PC-3 (cell line): ENCODE data around the gene PTPRD.

Source experiments
- EZH2 ChIP-seq: fragments of 300-600 bp; sonication (generic); IDR thresholded peaks from one replicate; pipeline ENCODE4 v1.6.1; 2017; ENCODE audit warnings: antibody characterized with exemption, mild to moderate bottlenecking, low read length; ENCODE audit not compliant: unreplicated experiment
- TF ChIP-seq, protein P1 (sequence below): fragments of 300-600 bp; sonication (generic); conservative IDR thresholded peaks from 2 replicates; pipeline ENCODE4 v1.5.1; 2017; ENCODE audit warnings: antibody characterized with exemption, low read depth, mild to moderate bottlenecking, low read length

DNA sequence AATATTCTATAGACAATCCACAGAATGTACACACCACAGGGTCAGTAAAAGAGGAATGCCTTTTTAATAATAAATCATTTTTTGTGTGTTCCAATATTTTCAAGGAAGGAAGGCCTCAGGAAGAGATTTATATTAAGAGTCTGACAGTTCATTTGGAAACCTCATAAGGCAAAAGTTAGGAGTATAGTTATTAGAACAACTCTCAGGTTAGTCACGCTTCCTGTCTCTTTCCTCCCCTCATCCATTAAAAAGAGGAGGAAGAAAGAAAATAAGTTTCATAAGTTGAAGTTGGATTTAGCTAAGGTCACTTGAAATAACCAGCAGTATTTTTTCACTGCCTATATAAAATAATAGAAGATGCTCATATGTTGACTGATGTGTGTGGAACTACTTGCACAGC is 863.2 kb downstream of the PTPRD start:
- TF ChIP-seq, protein P1, sequence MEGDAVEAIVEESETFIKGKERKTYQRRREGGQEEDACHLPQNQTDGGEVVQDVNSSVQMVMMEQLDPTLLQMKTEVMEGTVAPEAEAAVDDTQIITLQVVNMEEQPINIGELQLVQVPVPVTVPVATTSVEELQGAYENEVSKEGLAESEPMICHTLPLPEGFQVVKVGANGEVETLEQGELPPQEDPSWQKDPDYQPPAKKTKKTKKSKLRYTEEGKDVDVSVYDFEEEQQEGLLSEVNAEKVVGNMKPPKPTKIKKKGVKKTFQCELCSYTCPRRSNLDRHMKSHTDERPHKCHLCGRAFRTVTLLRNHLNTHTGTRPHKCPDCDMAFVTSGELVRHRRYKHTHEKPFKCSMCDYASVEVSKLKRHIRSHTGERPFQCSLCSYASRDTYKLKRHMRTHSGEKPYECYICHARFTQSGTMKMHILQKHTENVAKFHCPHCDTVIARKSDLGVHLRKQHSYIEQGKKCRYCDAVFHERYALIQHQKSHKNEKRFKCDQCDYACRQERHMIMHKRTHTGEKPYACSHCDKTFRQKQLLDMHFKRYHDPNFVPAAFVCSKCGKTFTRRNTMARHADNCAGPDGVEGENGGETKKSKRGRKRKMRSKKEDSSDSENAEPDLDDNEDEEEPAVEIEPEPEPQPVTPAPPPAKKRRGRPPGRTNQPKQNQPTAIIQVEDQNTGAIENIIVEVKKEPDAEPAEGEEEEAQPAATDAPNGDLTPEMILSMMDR = no peak
- no peak for TF ChIP-seq EZH2
